HepG2 (cell line): ENCODE data around the gene POLR3H. TPM values are rescaled to one million over a fixed set of nuclear protein-coding genes. Genes with fewer than 3 reads are reported as not detected.

Experiments
- CHD2 ChIP-seq: IDR thresholded peaks from 2 replicates; pipeline ENCODE4 v1.6.1; 2011; ENCODE audit warnings: low read depth, low read length, improper control_type of control experiment
- DBP ChIP-seq: sonication (generic); formaldehyde crosslinking; IDR thresholded peaks from 2 replicates; pipeline ENCODE4 v1.4.0; 2020; ENCODE audit warnings: missing genetic modification reagents; ENCODE audit errors: not compliant biosample characterization
- GLI4 ChIP-seq: sonication (generic); formaldehyde crosslinking; IDR thresholded peaks from 2 replicates; pipeline ENCODE4 v1.5.1; 2020; ENCODE audit warnings: missing genetic modification reagents, mild to moderate bottlenecking, moderate library complexity, borderline replicate concordance
- MAFG ChIP-seq: sonication (generic); formaldehyde crosslinking; IDR thresholded peaks from 2 replicates; pipeline ENCODE4 v1.5.1; 2020; ENCODE audit warnings: mild to moderate bottlenecking, missing genetic modification reagents
- MNT ChIP-seq: fragments of 450-650 bp; IDR thresholded peaks from 2 replicates; pipeline ENCODE4 v1.6.1; 2016
- MTA1 ChIP-seq: sonication (generic); formaldehyde crosslinking; IDR thresholded peaks from 2 replicates; pipeline ENCODE4 v1.4.0; 2020; ENCODE audit warnings: missing genetic modification reagents, mild to moderate bottlenecking, borderline replicate concordance
- MZF1 ChIP-seq: sonication (generic); formaldehyde crosslinking; IDR thresholded peaks from 2 replicates; pipeline ENCODE4 v1.8.1; 2023; ENCODE audit warnings: mild to moderate bottlenecking, missing genetic modification reagents, borderline replicate concordance
- NFYC ChIP-seq: IDR thresholded peaks from 2 replicates; pipeline ENCODE4 v1.6.1; 2016; ENCODE audit warnings: missing genetic modification reagents, missing compliant biosample characterization
- PPARG ChIP-seq: conservative IDR thresholded peaks from 2 replicates; pipeline ENCODE4 v1.6.1; 2016; ENCODE audit warnings: missing biosample characterization, missing genetic modification reagents
- TMF1 ChIP-seq: sonication (generic); formaldehyde crosslinking; IDR thresholded peaks from 2 replicates; pipeline ENCODE4 v1.8.1; 2022; ENCODE audit warnings: low read depth, missing genetic modification reagents
- XBP1 ChIP-seq: sonication (generic); formaldehyde crosslinking; IDR thresholded peaks from 2 replicates; pipeline ENCODE4 v1.5.0; 2020; ENCODE audit warnings: missing genetic modification reagents
- ZBTB3 ChIP-seq: sonication (generic); formaldehyde crosslinking; IDR thresholded peaks from 2 replicates; pipeline ENCODE4 v1.4.0; 2020; ENCODE audit warnings: low read depth, mild to moderate bottlenecking, moderate library complexity, missing genetic modification reagents, borderline replicate concordance
- ZBTB4 ChIP-seq: sonication (generic); formaldehyde crosslinking; IDR thresholded peaks from 2 replicates; pipeline ENCODE4 v1.4.0; 2020; ENCODE audit warnings: missing genetic modification reagents, mild to moderate bottlenecking, borderline replicate concordance
- ZFX ChIP-seq: sonication (generic); formaldehyde crosslinking; IDR thresholded peaks from 2 replicates; pipeline ENCODE4 v1.4.0; 2020; ENCODE audit warnings: mild to moderate bottlenecking, low read depth, missing genetic modification reagents, moderate library complexity
- ZGPAT ChIP-seq: IDR thresholded peaks from 2 replicates; pipeline ENCODE4 v1.6.1; 2016; ENCODE audit warnings: mild to moderate bottlenecking
- ZNF362 ChIP-seq: sonication (generic); formaldehyde crosslinking; IDR thresholded peaks from 2 replicates; pipeline ENCODE4 v1.4.0; 2020; ENCODE audit warnings: missing genetic modification reagents, mild to moderate bottlenecking, borderline replicate concordance
- ZNF577 ChIP-seq: sonication (generic); formaldehyde crosslinking; IDR thresholded peaks from 2 replicates; pipeline ENCODE4 v1.4.0; 2020; ENCODE audit warnings: mild to moderate bottlenecking, low read depth, missing genetic modification reagents, borderline replicate concordance
- ZNF607 ChIP-seq: sonication (generic); formaldehyde crosslinking; IDR thresholded peaks from 2 replicates; pipeline ENCODE4 v1.5.1; 2020; ENCODE audit warnings: missing genetic modification reagents, mild to moderate bottlenecking, borderline replicate concordance
- ZNF615 ChIP-seq: sonication (generic); formaldehyde crosslinking; IDR thresholded peaks from 2 replicates; pipeline ENCODE4 v1.5.0; 2020; ENCODE audit warnings: mild to moderate bottlenecking, missing genetic modification reagents, borderline replicate concordance
- ZNF777 ChIP-seq: sonication (generic); formaldehyde crosslinking; IDR thresholded peaks from 2 replicates; pipeline ENCODE4 v1.4.0; 2020; ENCODE audit warnings: missing genetic modification reagents
- polyA plus RNA-seq, 8 experiments: library from polyadenylated mRNA; depleted of rRNA in 3 of 8; stranded (reverse) in 7 of 8; unstranded in 1 of 8; fragments of >200 nt; fragmentation: Illumina TruSeq in 4 of 8; extraction: Trizol in 4 of 8; gene quantifications; 2 replicates each; pipeline versions ENCODE4 v1.2.1 to v1.2.3, GENCODE V29; 2011 to 2016; ENCODE audit warnings: low read depth in 4 of 8, missing spikeins in 1 of 8, mixed read lengths in 1 of 8; ENCODE audit not compliant: insufficient read depth in 1 of 8
- total RNA-seq, 5 experiments: library from RNA; depleted of rRNA; stranded (reverse); fragments of >200 nt; fragmentation: Illumina TruSeq; extraction: Trizol; gene quantifications; 2 replicates each; pipeline ENCODE4 v1.2.3, GENCODE V29; 2016; ENCODE audit warnings: low read depth in 1 of 5

The POLR3H gene
- total and polyA plus RNA-seq, 2 of the 13 experiments (the other 11 are each of a cell fraction or from before 2014, with no cell fraction given), result 10.3 to 28.6 TPM

- peak; percentile 72 for TF ChIP-seq CHD2
- TF ChIP-seq ZNF577 (CRISPR knock-in tag), result no peak
- TF ChIP-seq NFYC (CRISPR knock-in tag), result peak; percentile 81
- no peak for TF ChIP-seq ZBTB4 (CRISPR knock-in tag)
- TF ChIP-seq MZF1 (CRISPR knock-in tag), result no peak
- no peak for TF ChIP-seq XBP1 (CRISPR knock-in tag)
- TF ChIP-seq ZNF362 (CRISPR knock-in tag), result no peak
- TF ChIP-seq MAFG, result no peak
- TF ChIP-seq ZNF777 (CRISPR knock-in tag), result no peak
- no peak for TF ChIP-seq ZNF615
- TF ChIP-seq MNT, result peak; percentile 69
- TF ChIP-seq ZNF607 (CRISPR knock-in tag), result no peak
- no peak for TF ChIP-seq ZBTB3
- TF ChIP-seq MTA1 (CRISPR knock-in tag), result peak; percentile 94; the same call in 1 of the 2 replicates
- 0 out of 2 replicates have a peak, but pooled peaks have one; percentile 20 for TF ChIP-seq GLI4 (CRISPR knock-in tag)
- TF ChIP-seq DBP (CRISPR knock-in tag), result no peak
- peak; percentile 36; the same call in 1 of the 2 replicates for TF ChIP-seq ZGPAT
- TF ChIP-seq ZFX (CRISPR knock-in tag), result peak; percentile 76
- TF ChIP-seq TMF1 (CRISPR knock-in tag), result no peak
- 0 out of 2 replicates have a peak, but pooled peaks have one; percentile 15 for TF ChIP-seq PPARG (CRISPR knock-in tag)
These were observed at the start of gene POLR3H (continued) for GRCh38 chr22:41543854-41544670.
